ENCODE measurements around the gene ZBTB1. TPM values are rescaled to one million over a fixed set of nuclear protein-coding genes. Genes with fewer than 3 reads are reported as not detected.
A peak's percentile ranks its signal among the peaks of the same experiment; 100 is the strongest.

ZBTB1 gene
- total RNA-seq, 1 experiment from 2014 or later: 26.0 TPM

DNA sequence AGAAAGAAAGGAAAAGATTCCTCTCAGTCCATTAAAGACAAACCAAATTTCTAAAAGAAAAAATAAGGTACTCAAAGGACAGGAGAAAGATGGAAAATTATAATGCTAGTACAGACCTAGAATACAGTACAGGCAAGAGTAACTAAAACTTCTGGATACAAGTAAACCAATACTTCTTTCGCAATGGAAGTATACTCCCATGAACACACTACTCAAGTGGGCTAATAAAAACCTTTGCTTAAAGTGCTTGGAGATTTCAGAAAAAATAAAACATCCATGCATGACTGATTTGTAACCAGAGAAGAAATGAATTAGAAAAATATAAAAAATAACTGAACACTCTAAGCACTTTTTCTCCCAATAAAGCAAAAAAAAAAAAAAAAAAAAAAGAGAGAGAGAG is 4.5 kb upstream of the ZBTB1 start:
- Histone ChIP-seq H3K4me3 (ENCODE audit: low read length) (no peak overlapping the region), H3K9me2 (replicated peaks; ENCODE audit: low read length) (no peaks in the 10 kb centered on the region), H3K79me2 (ENCODE audit: low read length) (peaks cover 51% of the 10 kb centered on the region), H3F3A (ENCODE audit: low read length, unreplicated experiment) (peaks cover 6% of the 10 kb centered on the region), H3K27ac (ENCODE audit: low read length) (no peak overlapping the region), H4K20me1 (ENCODE audit: low read length) (no peaks in the 10 kb centered on the region), H3K4me2 (ENCODE audit: low read length) (no peak overlapping the region), H3K27me3 (ENCODE audit: low read length) (no peaks in the 10 kb centered on the region), H3K4me1 (ENCODE audit: insufficient read depth, low read length) (peaks cover 19% of the 10 kb centered on the region), H3K36me3 (ENCODE audit: low read depth, low read length) (0 out of 2 replicates have a peak, but pooled peaks cover 7% of the 10 kb centered on the region), H3K9me3 (ENCODE audit: low read length) (no peaks in the 10 kb centered on the region), H2AFZ (ENCODE audit: low read length) (no peak overlapping the region), H3K9ac (ENCODE audit: low read length) (no peak overlapping the region)
- POLR2A ChIA-PET (ENCODE audit: unreplicated experiment): no interaction called here
- no peak for TF ChIP-seq EZH2 (IDR thresholded peaks at IDR 0.05; ENCODE audit: low read length, unreplicated experiment)
- no peak for TF ChIP-seq EZH2phosphoT487 (IDR thresholded peaks at IDR 0.05; ENCODE audit: borderline replicate concordance, low read length)
- TF ChIP-seq, protein P1, sequence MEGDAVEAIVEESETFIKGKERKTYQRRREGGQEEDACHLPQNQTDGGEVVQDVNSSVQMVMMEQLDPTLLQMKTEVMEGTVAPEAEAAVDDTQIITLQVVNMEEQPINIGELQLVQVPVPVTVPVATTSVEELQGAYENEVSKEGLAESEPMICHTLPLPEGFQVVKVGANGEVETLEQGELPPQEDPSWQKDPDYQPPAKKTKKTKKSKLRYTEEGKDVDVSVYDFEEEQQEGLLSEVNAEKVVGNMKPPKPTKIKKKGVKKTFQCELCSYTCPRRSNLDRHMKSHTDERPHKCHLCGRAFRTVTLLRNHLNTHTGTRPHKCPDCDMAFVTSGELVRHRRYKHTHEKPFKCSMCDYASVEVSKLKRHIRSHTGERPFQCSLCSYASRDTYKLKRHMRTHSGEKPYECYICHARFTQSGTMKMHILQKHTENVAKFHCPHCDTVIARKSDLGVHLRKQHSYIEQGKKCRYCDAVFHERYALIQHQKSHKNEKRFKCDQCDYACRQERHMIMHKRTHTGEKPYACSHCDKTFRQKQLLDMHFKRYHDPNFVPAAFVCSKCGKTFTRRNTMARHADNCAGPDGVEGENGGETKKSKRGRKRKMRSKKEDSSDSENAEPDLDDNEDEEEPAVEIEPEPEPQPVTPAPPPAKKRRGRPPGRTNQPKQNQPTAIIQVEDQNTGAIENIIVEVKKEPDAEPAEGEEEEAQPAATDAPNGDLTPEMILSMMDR (conservative IDR thresholded peaks at IDR 0.05; ENCODE audit: low read depth, low read length): no peak
- BruUV-seq (replicated peaks): no TSS peak
- no peak for DNase-seq
- ATAC-seq: no peak
- CTCF ChIA-PET: no interaction called here
- intact Hi-C loops (cut with micrococcal nuclease): loop anchor here (5.0 to 10.0 kb wide), 2 partner anchors 112 to 155 kb away; no protein-coding TSS in a partner anchor

DNA sequence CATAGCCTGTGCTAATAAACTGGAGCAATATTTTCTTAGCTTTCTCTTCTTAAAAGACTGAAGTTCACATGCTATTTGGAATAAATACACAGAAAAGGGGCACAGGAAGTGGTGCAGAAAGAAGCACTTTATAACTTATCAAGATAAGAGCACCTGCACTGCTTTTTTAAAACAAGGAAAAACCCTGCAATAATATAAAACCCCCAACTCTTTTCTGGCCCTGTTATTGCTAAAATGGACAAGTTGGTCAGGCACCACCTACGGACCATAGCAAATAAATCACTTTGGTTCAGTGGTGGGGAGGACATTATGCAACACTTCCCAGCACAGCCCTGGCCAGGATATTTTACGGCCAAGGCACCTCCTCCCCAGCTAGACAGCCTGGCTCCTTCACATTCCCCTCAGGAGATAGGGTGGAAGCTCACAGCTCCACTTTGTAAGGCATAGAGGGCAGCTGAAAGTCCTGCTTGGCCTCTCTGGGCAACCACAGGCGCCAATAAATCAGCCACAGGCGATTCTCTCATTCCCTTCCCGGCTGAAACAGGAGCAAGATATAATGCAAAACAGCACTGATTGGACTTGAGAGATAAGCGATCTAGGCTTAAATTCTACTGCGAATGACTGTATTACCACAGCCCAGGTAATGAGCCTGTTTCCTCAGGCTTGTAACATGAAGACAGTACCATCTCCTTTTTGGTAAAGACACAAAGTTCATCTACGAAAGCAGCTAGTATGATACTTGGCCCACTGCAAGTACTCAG is 3.0 kb upstream of the ZBTB1 start:
- DNase-seq: peak; percentile 72
- H3K9me3 ChIP-seq (ENCODE audit: low read length): no peaks in the 10 kb centered on the region
- peaks cover 11% of the 10 kb centered on the region for H4K20me1 ChIP-seq (ENCODE audit: low read length)
- H3K4me3 ChIP-seq (ENCODE audit: low read length): peak overlapping the region; percentile 82
- peak overlapping the region; percentile 88 for H3K9ac ChIP-seq (ENCODE audit: low read length)
- ATAC-seq: peak; percentile 1; the same call in 1 of the 2 replicates
- CTCF ChIA-PET: no interaction called here
- intact Hi-C loops (cut with micrococcal nuclease): loop anchor here (1.0 to 10.0 kb wide), 3 partner anchors 111 to 157 kb away; partner anchors contain the start of gene MTHFD1
- TF ChIP-seq, protein P1 (conservative IDR thresholded peaks at IDR 0.05; ENCODE audit: low read depth, low read length): 0 out of 2 replicates have a peak, but pooled peaks have one; percentile 7
- TF ChIP-seq EZH2phosphoT487 (IDR thresholded peaks at IDR 0.05; ENCODE audit: borderline replicate concordance, low read length): no peak
- 0 out of 2 replicates have a peak, but pooled peaks cover 7% of the 10 kb centered on the region for H3K36me3 ChIP-seq (ENCODE audit: low read depth, low read length)
- peak overlapping the region; percentile 93 for H2AFZ ChIP-seq (ENCODE audit: low read length)
- no peaks in the 10 kb centered on the region for H3K9me2 ChIP-seq (replicated peaks; ENCODE audit: low read length)
- H3K27ac ChIP-seq (ENCODE audit: low read length): peak overlapping the region; percentile 30
- POLR2A ChIA-PET (ENCODE audit: unreplicated experiment): interaction anchor here (0.6 to 0.7 kb wide), 3 partner anchors 127 to 264 kb away, joined by 3 to 7 read pairs (median 4); no protein-coding TSS in a partner anchor
- peak overlapping the region; percentile 97 for H3K4me2 ChIP-seq (ENCODE audit: low read length)
- H3F3A ChIP-seq (ENCODE audit: low read length, unreplicated experiment): peaks cover 6% of the 10 kb centered on the region
- no TSS peak for BruUV-seq (replicated peaks)
- no peaks in the 10 kb centered on the region for H3K27me3 ChIP-seq (ENCODE audit: low read length)
- H3K79me2 ChIP-seq (ENCODE audit: low read length): peaks cover 66% of the 10 kb centered on the region
- H3K4me1 ChIP-seq (ENCODE audit: insufficient read depth, low read length): peaks cover 23% of the 10 kb centered on the region

DNA sequence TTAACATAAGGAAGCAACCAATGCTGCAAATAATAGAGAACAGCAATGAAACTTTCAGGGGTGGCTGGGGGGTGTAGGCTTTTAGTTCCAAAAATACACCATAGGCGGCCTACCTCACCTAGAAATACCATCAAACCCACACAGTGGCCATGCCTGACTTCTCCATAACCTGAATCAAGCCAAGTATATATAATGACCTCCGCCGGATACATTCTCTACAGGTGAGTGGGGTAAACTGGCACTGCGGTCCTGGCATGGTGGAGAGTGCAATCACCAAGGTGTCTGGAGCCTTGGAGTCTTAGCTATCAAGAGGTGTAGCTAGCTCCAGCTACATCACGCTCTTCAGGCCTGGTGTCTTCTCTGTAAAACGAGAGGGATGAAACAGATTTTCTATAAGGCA is 2.1 kb upstream of the ZBTB1 start:
- Histone ChIP-seq H3K9ac (ENCODE audit: low read length) (peak overlapping the region; percentile 88), H4K20me1 (ENCODE audit: low read length) (peaks cover 20% of the 10 kb centered on the region), H3F3A (ENCODE audit: low read length, unreplicated experiment) (peaks cover 6% of the 10 kb centered on the region), H3K27me3 (ENCODE audit: low read length) (no peaks in the 10 kb centered on the region), H3K4me1 (ENCODE audit: insufficient read depth, low read length) (peaks cover 31% of the 10 kb centered on the region), H3K9me3 (ENCODE audit: low read length) (no peaks in the 10 kb centered on the region), H3K27ac (ENCODE audit: low read length) (peak overlapping the region; percentile 89), H3K4me3 (ENCODE audit: low read length) (peak overlapping the region; percentile 82), H3K79me2 (ENCODE audit: low read length) (peaks cover 74% of the 10 kb centered on the region), H3K9me2 (replicated peaks; ENCODE audit: low read length) (no peaks in the 10 kb centered on the region), H3K4me2 (ENCODE audit: low read length) (peak overlapping the region; percentile 97), H3K36me3 (ENCODE audit: low read depth, low read length) (0 out of 2 replicates have a peak, but pooled peaks cover 6% of the 10 kb centered on the region), H2AFZ (ENCODE audit: low read length) (peak overlapping the region; percentile 93)
- BruUV-seq (replicated peaks): no TSS peak
- CTCF ChIA-PET: no interaction called here
- no peak for TF ChIP-seq EZH2phosphoT487 (IDR thresholded peaks at IDR 0.05; ENCODE audit: borderline replicate concordance, low read length)
- TF ChIP-seq, protein P1 (conservative IDR thresholded peaks at IDR 0.05; ENCODE audit: low read depth, low read length): no peak
- no peak for TF ChIP-seq EZH2 (IDR thresholded peaks at IDR 0.05; ENCODE audit: low read length, unreplicated experiment)
- POLR2A ChIA-PET (ENCODE audit: unreplicated experiment): interaction anchor here (0.6 kb wide), 2 partner anchors 127 to 263 kb away, joined by 3 to 4 read pairs; no protein-coding TSS in a partner anchor
- ATAC-seq (no peak), DNase-seq (peak; percentile 43)
- intact Hi-C loops (cut with micrococcal nuclease): loop anchor here (5.0 to 10.0 kb wide), 2 partner anchors 110 to 158 kb away; no protein-coding TSS in a partner anchor

Measured in PC-3 (cell line).